Thyroid gland (tissue), 4 donors: ENCODE measurements around the gene GYPC.

Source experiments
- CTCF ChIP-seq, 6 experiments: fragments of 200-600 bp in 3 of 6; fragments of 450-650 bp in 3 of 6; sonication (generic) in 3 of 6; IDR thresholded peaks; one replicate each; pipeline ENCODE4 v1.5.1; 2016 to 2019; ENCODE audit warnings: antibody characterized with exemption in 6 of 6, mild to moderate bottlenecking in 2 of 6, inconsistent platforms in 1 of 6, moderate library complexity in 1 of 6
- POLR2A ChIP-seq, 2 donors: fragments of 450-650 bp; IDR thresholded peaks; one replicate each; pipeline ENCODE4 v1.6.1; 2017; ENCODE audit warnings: antibody characterized with exemption in 2 of 2, mild to moderate bottlenecking in 2 of 2, moderate library complexity in 1 of 2

- TF ChIP-seq CTCF (IDR thresholded peaks at IDR 0.05) (no peak), POLR2A (IDR thresholded peaks at IDR 0.05) (no peak)
These were observed 3.6 kb upstream of the GYPC start for GRCh38 chr2:126652323-126652891.
